HG03108 (cell line): Measurements from ENCODE around the gene ASPG.
A peak's percentile ranks its signal among the peaks of the same experiment; 100 is the strongest.

Experiments used
- ATAC-seq: cut with Tn5 transposase; IDR thresholded peaks from one replicate; pipeline ENCODE4 v1.9.1; 2021; ENCODE audit warnings: moderate library complexity; ENCODE audit not compliant: unreplicated experiment

ASPG gene

GRCh38 chr14:104075530-104076151 lies 9.9 kb upstream of the ASPG start:
- no peak for ATAC-seq

- no peak for ATAC-seq
Observed at GRCh38 chr14:104076743-104077142, 8.8 kb upstream of the ASPG start.

- ATAC-seq: peak; percentile 98
Observed at GRCh38 chr14:104078031-104078455, 7.5 kb upstream of the ASPG start.

GRCh38 chr14:104080376-104081260 lies 4.9 kb upstream of the ASPG start:
- ATAC-seq: no peak

GRCh38 chr14:104081261-104081835 lies 4.2 kb upstream of the ASPG start:
- ATAC-seq: no peak

- no peak for ATAC-seq
Observed at GRCh38 chr14:104081951-104082464, 3.5 kb upstream of the ASPG start.

- ATAC-seq: no peak
Observed at GRCh38 chr14:104082807-104083206, 2.7 kb upstream of the ASPG start.

GRCh38 chr14:104084251-104085002 lies 1.1 kb upstream of the ASPG start:
- ATAC-seq: no peak

- ATAC-seq: no peak
Observed at GRCh38 chr14:104085889-104086201, 345 bp downstream of the ASPG start.

- no peak for ATAC-seq
Observed at GRCh38 chr14:104086210-104086660, 735 bp downstream of the ASPG start.

- no peak for ATAC-seq
Observed at GRCh38 chr14:104086661-104087461, 1.4 kb downstream of the ASPG start.

GRCh38 chr14:104087505-104087904 lies 2.0 kb downstream of the ASPG start:
- ATAC-seq: no peak

- ATAC-seq: no peak
Observed at GRCh38 chr14:104087981-104088850, 2.7 kb downstream of the ASPG start.

GRCh38 chr14:104090071-104090748 lies 4.7 kb downstream of the ASPG start:
- no peak for ATAC-seq

GRCh38 chr14:104091061-104091926 lies 5.8 kb downstream of the ASPG start:
- no peak for ATAC-seq

GRCh38 chr14:104091927-104092771 lies 6.6 kb downstream of the ASPG start:
- ATAC-seq: no peak

GRCh38 chr14:104092931-104093365 lies 7.4 kb downstream of the ASPG start:
- ATAC-seq: no peak
